Measurements from ENCODE around the gene LIAS.
"Not testable (repeated sequence)": the region's sequence is repeated elsewhere in the genome, so short reads cannot be mapped to it uniquely, and the experiment has no call there.

The LIAS gene

DNA sequence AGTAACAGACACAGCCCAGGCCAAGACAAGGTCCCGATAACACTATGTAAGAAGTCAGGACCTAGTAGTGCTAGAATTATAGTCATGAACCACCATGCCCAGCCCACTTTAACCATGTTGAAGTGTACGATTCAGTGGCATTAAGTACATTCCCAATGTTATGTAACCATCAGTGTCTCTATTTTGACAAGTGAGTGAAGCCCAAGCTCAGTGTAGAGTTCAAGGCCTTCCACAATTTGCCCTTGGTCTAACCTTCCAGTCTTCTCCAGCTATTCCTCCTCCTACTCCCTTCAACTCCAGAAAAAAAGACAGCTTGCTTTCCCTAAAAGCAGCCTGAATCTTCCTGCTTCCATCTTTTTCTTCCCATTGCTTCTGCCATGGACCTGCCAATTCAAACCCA, 31.5 kb downstream of the LIAS start:
- TF ChIP-seq, protein P1, sequence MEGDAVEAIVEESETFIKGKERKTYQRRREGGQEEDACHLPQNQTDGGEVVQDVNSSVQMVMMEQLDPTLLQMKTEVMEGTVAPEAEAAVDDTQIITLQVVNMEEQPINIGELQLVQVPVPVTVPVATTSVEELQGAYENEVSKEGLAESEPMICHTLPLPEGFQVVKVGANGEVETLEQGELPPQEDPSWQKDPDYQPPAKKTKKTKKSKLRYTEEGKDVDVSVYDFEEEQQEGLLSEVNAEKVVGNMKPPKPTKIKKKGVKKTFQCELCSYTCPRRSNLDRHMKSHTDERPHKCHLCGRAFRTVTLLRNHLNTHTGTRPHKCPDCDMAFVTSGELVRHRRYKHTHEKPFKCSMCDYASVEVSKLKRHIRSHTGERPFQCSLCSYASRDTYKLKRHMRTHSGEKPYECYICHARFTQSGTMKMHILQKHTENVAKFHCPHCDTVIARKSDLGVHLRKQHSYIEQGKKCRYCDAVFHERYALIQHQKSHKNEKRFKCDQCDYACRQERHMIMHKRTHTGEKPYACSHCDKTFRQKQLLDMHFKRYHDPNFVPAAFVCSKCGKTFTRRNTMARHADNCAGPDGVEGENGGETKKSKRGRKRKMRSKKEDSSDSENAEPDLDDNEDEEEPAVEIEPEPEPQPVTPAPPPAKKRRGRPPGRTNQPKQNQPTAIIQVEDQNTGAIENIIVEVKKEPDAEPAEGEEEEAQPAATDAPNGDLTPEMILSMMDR (IDR thresholded peaks at IDR 0.05) = no peak
- TF ChIP-seq ZFX (IDR thresholded peaks at IDR 0.05; ENCODE audit: borderline replicate concordance) = no peak

DNA sequence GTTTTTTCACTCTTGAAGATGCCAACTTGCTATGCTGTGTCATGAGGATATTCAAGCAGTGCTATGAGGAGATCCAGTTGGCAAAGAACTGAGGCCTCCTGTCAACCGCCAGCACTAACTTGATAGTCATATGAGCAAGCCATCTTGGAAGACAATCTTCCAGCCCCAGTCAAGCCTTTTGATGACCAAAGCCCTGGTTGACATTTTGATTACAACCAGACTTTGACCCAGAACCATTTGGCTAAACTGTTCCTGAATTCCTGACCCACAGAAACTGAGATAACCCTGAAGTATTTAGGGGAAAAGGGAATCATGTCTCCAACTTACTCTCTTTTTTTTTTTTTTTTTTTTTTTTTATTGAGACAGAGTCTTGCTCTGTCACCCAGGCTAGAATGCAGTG, 35.5 kb downstream of the LIAS start:
- TF ChIP-seq, protein P1 (IDR thresholded peaks at IDR 0.05) = no peak
- TF ChIP-seq ZFX (IDR thresholded peaks at IDR 0.05; ENCODE audit: borderline replicate concordance) = no peak

More for the DNA sequence above, 31.5 kb downstream of the LIAS start:
- H3K27ac ChIP-seq = no peak overlapping the region

DNA sequence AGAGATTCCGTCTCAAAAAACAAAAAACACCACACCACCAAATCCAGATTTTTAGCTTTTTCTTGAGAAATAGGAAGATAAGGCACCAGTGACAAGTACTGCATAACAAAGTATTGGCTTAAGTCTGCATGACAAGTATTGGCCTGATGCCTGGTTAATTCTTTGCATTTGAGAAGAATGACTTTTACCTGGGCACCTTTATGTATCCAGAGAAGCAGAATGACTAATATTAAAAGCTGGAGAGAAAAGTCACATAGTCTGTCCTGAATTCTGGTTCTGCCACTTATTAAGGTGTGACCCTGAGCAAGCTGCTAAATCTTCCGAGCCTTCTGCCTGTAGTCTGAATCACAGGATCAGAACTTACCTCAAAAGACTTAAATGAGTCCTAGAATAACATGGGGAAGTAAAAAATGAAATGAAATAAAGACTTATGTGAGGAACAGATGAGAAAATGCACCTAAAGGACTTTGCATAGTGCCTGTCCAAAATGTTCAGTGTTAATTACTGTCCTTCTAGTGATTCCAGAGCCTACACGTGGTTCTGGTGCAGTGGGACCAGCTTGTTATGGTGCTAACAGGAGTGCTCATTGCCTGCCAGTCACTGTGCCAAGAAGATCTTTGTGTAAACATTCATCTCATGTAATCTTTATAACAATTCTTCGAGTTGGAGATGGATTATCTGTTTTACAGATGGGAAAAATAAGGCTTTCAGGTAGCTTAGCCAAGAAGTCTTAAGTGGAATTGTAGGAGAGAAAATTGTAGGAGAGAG, 36.8 kb downstream of the LIAS start:
- peak overlapping the region; percentile 41; the same call in 1 of the 2 replicates for H3K27ac ChIP-seq
- TF ChIP-seq ZFX (IDR thresholded peaks at IDR 0.05; ENCODE audit: borderline replicate concordance) = no peak
- TF ChIP-seq, protein P1 (IDR thresholded peaks at IDR 0.05) = no peak

More for the DNA sequence above, 35.5 kb downstream of the LIAS start:
- no peak overlapping the region for H3K27ac ChIP-seq

DNA sequence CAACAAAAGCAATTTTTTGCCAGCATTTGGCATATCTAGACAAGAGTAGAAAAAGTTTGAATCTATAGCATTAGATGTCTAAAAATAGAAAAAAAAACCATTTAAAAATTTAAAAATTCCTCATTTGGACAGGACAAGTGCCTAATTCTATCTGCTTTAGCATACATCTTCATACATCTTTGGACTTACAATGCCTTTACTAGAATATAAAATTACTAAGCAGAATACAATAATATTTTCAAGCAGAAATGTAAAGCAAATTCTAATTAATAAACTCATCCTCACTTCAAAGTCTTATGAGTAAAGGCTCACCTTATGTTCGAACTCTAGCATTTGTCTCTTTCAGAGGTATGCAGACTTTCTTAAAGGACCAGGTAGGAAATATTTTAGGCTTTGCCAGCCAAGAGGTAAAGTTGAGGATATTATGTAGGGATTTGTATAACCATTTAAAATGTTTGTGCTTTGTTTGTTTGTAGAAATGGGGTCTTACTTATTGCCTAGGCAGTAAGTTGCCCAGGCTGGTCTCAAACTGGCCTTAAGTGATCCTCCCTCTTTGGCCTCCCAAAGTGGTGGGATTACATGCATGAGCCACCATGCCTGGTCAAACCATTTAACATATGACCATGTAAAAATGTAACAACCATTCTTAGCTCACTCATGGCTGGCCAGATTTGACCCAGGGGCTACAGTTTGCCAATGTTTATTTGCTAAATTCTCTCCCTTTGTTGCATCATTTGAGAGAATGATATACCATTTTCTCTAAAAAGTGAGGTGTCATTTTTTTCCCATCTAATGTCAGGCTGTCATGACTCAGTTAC, 39.3 kb downstream of the LIAS start:
- no peak for TF ChIP-seq ZFX (IDR thresholded peaks at IDR 0.05; ENCODE audit: borderline replicate concordance)
- TF ChIP-seq, protein P1 (IDR thresholded peaks at IDR 0.05) = no peak
- peak overlapping the region; percentile 41 for H3K27ac ChIP-seq

DNA sequence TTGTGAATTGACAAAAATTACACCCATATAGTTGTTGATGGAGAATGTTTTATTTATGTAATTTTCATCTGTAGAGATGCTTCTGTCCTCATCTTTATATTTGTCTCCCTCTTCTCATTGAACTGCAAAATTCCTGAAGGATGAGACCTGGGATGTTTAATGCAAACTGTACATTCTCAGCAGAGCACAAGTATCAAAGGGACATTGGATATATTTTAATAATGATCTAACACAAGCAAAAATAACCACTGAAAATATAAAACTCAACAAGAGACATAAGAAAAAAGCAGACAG, 39.8 kb downstream of the LIAS start:
- TF ChIP-seq, protein P1 (IDR thresholded peaks at IDR 0.05) = no peak
- no peak for TF ChIP-seq ZFX (IDR thresholded peaks at IDR 0.05; ENCODE audit: borderline replicate concordance)
- 0 out of 2 replicates have a peak overlapping the region, but pooled peaks have one; percentile 41 for H3K27ac ChIP-seq

DNA sequence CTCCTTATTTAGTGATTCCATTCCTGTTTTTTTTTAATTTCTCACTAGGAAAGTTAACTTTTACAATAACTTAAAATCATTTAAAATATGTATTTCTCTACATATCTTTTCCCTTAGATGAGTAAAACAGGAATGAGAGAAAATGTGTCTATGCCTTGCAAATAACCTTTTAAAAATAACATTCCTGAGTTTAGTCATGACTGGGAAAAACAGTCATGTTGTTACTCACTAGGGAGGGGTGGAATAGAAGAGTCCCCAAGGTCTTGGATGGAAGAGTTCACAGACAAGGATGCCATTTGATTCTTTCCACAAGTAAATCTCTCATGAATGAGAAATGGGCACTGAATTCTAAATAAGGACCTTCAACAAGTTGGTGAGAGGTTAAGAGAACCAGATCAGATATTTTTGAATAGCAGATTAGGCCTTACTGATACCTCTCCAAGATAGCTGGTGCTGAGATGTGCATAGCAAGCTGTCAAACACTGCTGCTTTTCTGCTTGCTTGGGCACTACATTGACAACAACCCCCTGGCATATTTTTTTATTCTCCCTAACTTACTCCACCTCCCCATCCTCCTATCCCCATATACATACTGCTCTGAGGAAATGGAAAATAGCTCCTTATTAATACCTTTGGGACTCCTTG, 43.3 kb downstream of the LIAS start:
- TF ChIP-seq, protein P1 (IDR thresholded peaks at IDR 0.05) = no peak
- no peak for TF ChIP-seq ZFX (IDR thresholded peaks at IDR 0.05; ENCODE audit: borderline replicate concordance)
- H3K27ac ChIP-seq = no peak overlapping the region

DNA sequence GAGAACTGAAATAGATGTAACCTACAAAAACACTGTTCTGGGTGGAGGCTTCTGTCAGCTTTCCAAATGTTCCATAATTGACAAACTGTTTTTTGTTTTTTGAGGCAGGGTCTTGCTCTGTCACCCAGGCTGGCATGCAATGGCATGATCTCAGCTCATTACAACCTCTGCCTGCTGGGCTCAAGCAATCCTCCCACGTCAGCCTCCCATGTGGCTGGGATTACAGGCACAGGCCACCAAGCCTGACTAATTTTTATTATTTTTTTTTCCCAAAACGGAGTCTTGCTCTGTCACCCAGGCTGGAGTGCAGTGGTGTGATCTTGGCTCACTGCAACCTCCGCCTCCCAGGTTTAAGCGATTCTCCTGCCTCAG, 43.8 kb downstream of the LIAS start:
- not testable (repeated sequence) for H3K27ac ChIP-seq
